GM21717 (cell line): ENCODE results near the gene PARD3B.
"Not testable (repeated sequence)": the region's sequence is repeated elsewhere in the genome, so short reads cannot be mapped to it uniquely, and the experiment has no call there.

Experiments used
- ATAC-seq: cut with Tn5 transposase; IDR thresholded peaks from one replicate; pipeline ENCODE4 v1.9.1; 2021; ENCODE audit warnings: mild to moderate bottlenecking, moderate library complexity; ENCODE audit not compliant: unreplicated experiment

The PARD3B gene

DNA sequence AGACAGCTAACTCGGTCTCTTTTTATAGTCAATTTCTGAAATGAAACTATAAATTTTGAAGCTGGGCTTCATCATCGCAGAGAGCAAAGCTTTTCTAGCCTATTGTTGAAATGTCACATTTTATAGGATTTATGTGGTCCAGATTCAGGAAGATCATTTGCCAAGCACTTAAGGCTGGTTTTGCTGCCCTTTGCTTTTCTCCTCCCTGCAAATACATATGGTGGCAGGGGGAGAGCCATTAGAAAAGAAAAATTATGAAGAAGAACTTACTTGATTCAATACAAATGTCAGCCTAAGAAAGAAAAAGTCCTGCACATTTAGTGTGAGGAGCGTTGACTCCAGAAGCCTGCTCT lies 930.1 kb downstream of the PARD3B start:
- ATAC-seq = no peak

DNA sequence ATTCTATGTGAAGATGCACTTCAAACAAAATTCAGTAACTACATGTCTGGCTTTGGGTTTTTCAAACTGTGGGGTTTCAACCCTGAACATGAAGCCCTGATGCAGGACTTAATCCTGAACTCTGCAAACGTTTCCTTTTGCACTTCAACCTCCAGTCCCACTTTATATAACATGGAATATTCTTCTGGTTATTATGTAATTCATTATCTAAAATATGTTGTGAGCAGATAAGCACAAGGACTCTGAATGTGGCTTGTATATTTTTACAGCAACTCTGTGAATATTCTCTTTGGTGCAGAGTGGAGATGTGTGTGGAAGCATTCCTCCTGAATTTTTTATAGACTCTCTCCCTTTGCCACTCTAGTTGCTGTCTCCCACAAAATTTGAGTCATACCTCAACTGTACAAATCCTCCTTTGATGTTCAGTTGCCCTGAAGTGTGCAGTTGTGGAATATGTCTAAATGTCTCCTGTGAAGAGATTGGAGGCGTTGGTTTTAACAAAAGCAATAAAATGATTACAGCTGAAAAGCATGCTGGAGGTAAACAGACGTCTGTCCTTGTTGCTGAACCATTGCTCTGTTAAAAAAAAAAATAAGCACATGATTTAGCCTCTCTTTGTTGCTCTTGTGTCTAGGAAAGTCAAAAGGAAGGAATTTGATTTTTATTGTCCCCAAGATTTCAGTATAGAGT lies 931.9 kb downstream of the PARD3B start:
- ATAC-seq = no peak

DNA sequence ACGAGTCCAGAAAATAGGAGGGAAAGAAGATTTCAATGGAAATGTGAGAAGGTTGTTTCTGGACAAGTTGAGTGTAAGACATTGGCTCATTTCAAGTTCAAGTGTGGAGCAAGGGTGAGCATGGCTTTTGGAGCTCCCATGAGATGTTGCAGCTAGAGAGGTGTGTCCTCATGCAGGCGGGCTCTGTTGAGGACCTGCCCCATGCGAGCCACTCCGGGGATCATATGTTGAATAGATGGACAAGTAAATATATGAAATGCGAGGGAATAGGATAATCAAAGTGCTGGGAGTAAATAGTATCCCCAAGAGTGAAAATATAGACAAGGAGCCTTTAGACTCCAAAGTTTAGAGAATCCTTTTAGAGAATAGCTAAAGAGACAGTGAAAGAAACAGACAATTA lies 936.6 kb downstream of the PARD3B start:
- no peak for ATAC-seq

DNA sequence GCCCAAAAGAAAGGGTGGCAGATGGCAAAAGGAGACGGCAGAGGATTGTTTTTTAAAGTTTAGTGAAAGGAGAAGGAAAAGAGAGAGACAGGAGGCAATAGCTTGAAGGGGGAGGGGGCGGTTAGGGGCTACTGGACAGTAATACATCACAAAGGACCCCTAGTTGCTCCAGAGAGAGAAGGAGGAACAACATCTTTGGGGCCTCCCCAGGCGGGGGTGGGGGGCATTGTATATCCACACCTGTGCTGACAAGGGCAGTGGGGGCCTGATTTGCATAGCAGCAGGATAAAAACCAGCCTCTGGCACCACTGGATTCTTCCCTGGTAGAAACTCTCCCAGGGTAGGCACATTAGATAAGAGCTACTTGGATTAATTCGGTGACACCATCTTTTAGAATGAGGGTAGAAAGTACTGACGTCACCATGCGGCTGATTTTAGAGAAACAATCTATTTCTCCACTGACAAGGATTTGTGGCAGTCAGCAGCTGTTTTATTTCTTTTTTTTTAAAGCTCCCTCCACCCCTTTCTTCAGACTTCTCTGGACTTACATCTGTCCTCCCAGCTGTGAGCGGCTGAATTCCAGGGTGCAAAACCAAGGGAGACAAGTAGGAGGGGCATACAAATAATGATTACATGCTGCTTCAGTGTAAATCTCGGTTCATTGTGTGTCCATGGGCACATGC lies 937.3 kb downstream of the PARD3B start:
- no peak for ATAC-seq

DNA sequence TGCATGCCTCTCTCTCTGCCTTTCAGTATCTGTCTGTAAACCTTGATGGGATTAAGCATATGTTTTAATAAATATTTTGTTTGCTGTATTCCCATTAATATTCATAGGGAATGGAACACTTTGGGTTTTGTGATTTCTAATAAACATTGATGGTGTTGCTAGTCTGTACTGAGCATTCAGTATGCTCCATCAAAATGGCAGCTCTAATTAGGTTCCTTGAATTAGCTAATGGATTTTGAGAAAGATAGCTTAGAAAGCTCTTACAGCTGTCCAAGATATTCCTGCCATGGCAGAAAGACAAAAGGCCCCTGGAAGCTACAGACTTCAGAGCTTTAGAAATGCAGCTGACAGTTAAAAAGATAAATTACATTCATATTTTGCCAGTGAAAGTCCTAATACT lies 937.8 kb downstream of the PARD3B start:
- no peak for ATAC-seq

DNA sequence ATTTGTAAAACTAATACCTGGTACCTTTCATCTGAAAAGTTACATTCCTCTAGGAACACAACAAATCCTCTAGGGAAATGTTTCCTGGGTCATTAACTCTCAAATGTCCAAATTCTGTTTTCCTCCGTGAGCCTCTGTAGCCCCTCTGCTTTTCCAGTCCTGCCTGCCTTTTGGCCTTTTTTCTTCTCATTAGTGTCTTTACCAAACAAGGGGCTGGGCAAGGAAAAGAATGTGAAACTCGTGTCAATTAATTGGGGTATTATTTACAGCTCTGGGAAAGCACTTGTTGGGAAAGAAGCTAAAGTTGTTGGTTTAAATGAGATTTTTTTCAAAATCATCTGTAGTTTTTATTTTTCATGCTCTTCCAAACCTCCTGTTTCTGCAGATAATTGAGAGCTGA lies 938.9 kb downstream of the PARD3B start:
- ATAC-seq = no peak

DNA sequence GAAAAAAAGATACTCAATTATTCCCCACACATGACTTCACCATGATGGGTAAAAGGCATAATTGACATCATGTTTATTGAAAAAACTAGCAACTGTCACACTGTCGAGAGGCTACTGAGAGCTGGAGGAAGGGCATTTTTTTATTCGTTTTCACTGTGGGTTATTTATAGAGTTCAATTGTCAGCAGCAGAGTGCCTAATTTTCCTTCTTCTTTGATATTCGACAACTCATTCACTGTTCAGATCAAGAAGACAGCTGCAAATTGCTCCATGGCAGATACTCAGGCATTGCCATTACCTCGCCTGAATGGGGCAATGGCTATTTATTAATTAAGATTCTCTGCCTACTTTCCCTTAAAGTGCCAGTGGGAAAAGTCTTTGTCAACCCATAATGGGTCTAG lies 939.5 kb downstream of the PARD3B start:
- ATAC-seq = no peak

DNA sequence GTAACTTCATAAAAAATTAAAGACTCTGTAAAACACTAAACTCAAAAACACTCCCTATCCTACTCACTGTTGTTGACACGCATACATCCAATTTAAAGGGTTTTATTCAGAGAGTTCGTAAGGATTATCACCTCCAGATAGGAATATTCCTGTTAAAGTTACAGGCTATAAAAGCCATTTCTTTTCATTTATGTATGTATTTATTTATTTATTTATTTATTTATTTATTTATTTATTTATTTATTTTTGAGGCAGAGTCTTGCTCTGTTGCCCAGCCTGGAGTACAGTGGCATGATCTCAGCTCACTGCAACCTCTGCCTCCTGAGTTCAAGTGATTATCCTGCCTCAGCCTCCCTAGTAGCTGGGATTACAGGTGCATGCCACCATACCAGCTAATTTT lies 948.3 kb downstream of the PARD3B start:
- not testable (repeated sequence) for ATAC-seq

DNA sequence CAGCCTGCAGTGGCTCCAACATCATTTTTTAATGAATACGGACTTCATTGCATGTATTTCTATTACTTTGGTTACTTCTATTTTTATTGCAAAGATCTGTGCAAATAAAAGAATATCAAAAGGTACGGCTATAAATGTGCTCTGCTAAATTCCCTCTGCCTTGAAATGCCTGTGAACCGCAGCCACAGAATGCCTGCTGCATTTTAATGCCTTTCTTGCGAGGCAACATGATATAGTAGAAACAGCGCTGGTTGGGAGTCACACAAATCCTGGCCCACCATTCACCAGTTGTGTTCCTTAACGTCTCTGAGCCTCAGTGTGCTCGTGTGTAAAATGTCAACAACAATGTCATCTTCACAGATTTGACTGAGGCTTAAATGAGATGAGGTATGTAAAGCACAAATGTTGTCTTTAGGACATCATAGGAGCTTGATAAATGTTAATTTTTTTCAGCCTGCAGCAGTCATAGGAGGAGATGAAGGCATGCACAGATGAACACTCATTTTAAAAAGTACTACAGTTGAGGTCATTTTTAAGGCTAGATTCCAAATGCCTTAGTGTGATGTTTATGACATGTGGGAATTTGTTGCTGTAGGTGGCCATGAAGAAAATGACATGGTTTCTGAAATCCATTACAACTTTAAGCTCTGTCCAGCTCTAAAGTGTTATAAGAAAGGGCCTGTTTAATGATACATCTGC lies 949.4 kb downstream of the PARD3B start:
- ATAC-seq = no peak

DNA sequence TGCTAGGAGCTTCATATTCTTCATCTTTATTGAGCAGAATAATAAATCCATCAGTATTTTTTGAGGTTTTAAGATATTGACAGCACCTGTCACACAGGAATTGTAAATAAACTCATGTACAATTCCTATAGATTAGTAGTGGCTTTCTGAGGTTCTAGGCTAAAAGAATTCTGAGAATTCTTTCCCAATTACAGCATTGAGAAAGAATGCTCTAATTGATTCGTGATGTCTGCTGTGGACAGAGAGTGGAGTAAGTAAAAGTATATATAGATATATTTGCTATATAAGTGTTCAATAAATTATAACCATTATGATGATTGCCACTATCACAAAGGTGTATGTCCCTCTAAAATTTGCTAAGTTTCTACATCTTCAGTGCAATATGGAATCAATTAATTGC lies 950.5 kb downstream of the PARD3B start:
- no peak for ATAC-seq

DNA sequence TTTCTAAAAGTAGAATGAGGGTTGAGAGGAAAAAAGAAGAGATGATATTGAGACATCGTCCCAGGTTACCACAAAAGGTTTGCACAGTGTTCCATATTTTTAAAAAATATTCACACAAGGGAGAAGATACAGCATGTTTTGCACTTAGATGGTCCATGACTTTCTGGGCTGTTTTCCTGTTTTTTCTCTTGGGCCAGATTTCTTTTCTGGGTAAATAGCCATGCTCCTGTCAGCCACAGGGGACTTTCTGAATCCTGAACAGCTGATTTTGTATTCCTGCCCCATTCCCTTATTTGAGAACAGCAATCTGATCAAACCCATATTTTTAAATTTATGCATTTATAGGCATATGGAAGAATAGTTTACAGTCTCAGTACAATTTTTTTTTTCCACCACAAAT lies 951.1 kb downstream of the PARD3B start:
- no peak for ATAC-seq

DNA sequence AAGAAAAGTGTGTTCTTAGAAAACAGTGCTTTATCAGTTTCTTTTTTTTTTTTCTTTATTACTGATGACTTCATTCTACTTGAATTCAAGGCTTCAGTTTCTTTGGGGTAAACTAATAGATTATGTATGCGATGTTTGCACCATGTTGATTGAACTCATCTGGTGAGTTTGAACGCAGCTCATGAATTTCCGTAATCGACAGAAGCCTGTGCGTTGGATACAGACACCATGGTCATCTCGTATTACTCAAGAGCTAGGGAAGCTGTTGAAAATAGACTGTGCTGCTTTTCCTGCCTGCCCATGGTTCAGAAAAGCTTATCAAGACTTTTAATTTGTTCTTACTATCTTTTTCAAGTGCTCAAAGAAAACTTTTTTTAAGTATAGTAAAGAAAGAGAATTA lies 951.5 kb downstream of the PARD3B start:
- ATAC-seq = no peak

DNA sequence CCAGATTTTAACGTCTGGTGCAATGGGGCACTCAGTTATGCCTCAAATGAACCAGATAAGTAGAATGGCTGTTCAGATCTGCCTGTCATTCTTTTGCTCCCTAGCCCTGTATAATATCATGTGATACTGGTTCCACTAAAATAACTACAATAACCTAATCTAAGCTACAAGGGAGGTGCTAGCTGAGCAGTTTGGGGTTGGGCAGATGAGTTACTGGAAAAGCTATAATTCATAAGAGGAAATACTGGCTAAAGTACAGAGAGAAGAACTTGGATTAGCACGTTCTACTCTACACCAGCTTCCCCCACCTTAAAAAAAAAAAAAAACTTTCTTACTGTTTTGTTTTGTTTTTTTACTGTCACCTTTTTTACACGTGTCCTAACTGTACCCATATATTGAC lies 953.7 kb downstream of the PARD3B start:
- ATAC-seq = no peak

DNA sequence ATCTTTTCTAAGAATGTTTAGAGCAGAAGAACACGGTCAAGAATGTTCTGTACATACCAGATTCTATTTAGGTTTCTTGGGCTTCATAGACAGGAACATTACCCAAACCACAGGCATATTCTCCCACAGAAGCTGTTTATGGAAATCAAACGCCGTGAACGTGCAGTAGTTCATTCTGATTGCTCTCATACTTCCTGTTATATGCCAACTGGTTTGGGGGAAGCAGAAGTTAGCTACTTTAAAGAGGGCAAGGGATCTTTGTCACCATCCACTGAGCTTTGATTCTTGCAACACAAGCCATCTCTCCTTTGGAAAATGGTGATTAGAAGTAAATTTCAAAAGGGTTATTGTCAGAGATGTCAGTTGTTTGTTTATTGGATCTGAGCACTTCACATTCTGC lies 954.8 kb downstream of the PARD3B start:
- no peak for ATAC-seq

DNA sequence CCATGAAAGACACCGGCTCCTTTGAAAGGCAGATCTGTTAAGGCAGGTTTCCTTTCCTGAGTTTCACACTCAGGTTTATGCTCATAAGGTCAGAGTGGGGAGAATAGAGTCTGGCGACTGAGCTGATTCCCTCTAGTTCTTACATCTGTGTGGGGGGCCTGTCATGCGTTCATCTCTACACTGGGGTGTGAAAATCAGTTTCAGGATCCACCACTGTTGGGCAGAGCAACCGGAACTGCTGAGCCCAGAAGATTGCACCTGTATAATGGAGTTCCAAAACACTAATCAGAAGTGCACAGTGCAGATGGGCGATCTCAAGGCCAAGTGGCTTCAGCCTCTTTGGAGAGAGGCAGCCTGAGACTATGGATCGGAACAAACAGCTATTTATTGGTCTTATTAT lies 955.7 kb downstream of the PARD3B start:
- ATAC-seq = no peak

DNA sequence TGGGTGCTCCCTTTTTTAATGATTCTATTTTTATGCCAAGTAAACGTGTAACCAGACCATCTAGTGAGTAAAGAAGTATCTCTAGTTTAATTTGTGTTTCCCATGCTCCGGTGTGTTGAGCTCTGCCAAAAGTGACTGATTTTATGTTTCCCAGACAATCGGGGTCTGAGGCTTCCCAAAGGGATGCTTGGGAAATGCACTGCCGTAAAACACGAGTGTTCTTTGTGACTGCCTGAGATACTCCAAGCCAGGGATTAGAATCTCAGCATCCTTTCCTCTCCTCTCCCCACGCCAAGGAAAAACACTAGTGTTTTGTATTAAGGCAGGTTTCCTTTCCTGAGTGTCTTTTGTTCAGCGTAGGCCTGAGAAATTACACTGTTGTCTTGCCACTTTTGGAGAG lies 956.6 kb downstream of the PARD3B start:
- ATAC-seq = no peak

DNA sequence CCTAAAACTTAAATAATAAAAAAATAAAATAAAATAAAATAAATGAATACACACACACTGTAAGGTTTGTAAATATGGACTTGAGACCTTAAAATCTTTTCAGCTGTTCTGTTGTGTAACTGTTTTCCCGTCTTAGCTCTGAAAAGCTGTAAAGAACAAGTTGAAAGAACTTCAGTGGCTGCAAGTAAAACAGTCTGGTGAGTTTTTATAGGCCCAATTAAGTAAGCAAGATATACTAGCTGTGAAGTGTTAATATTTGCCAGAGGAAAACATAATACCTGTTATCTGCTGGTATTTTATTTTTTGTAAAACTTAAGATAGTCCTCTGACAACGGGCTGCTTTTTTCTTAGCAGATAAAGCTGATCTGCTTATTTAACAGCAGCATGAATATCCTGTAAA lies 960.1 kb downstream of the PARD3B start:
- ATAC-seq = no peak

DNA sequence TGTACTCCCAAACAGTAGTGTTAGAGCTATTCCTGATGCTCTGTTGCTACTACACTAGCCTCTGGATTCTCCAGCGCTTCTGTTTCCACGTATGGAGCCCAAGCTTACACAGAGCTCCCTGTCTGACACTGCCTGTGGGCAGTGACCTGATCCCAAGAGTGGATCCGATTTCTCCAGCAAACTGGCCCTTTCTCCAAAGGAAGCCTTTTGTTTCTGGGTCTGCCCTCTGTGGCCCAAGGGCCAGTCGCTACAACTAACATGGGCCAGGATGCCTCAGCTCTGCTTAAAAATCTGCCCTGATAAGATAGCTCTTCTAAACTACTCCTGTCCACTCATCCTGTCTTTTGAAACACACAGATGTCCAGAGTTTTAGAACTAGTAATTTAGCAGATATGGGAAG lies 964.4 kb downstream of the PARD3B start:
- no peak for ATAC-seq

DNA sequence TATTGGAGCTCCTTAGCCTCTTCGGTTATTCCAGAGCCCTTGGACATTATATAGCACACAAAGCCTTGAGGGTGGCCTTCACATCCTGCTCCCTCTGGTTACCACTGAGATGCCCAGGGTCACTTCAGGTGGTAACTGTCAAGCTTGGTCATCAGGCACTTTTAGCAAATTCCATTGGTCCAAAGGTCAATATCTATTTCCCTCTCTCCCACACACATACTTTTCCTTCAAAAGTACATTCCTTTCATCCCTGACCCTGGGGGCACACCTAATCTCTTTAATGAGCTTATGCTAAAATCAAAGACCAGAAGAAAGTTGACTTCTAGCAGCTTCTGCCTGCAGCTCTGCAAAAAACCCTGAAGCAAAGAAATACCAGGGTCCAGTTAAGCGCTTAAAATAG lies 965.1 kb downstream of the PARD3B start:
- ATAC-seq = no peak

DNA sequence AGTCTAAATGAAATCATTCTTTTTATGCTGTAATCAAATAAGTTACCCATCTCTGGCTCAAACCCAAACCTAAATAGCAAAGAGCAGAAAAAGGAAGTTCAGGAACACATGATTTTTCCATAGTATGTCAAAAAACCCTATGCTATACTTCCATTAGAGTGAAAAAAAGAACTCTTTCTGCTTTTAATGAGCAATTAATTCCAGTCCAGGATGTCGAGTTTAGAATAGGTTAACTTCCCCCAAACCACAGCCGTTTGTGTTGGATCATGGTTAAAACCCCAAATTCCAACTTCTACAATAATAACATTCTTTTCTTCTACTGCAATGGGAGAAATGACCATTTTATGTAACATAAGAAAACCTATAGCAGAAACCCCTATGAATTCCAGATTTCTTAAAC lies 965.9 kb downstream of the PARD3B start:
- no peak for ATAC-seq

DNA sequence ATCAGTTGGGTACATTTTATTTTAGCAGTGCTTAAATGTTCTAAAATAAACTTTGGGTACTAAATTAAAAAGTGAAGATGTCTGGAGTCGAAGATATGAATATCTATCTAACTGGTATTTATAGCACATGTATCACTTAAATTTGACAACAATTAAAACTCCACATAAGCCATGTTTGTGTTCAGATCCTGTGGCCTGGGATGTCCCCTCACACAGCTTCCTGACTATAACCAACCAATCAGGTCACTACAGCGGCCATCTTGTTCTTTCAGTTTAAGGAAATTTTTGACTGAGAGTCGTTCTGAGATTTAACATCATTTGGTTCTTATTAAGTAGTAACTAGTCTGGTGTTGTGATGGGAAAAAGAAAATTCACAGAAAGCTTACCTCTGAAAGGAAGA lies 966.4 kb downstream of the PARD3B start:
- no peak for ATAC-seq

DNA sequence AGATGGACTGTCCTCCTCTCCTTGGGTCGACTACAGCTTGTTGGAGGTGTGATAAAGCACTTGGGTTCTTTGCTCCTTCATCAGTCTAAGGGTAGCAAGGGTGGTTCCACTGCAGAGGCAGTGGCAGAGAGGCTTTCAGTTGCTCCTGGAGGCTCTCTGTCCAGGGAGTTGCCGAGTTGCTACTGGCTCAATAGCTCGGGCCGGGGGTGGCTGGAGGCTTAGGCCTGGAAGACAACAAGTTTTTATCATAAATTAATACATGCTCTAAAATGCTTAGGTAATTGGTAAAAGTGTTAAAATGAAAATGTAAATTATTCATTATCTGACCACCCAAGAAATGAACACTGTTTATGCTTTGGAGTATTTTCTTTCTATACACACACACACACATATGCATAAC lies 975.0 kb downstream of the PARD3B start:
- no peak for ATAC-seq
